ENCODE measurements around the gene EPSTI1. TPM values are rescaled to one million over a fixed set of nuclear protein-coding genes. Genes with fewer than 3 reads are reported as not detected.

The EPSTI1 gene
- total RNA-seq, 2 experiments from 2014 or later: 2.7 to 3.0 TPM

DNA sequence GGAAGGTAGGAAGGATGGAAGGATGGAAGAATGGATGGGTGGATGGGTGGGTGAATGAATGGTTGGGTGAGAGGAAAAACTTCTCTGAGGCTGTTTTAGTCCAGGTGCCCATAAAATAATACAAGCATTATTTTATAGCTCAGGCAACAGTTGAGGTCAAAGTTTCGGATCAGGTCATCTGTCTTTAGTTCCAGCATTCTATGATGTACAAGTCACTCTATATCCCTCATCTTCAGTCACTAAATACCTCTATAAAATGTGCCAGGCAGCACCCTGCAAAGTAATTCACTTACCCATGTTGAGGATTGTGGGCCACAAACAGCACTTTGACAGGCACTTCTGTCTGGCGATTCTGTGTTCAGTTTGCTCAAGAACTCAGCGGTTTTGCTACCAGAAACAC is 66.0 kb downstream of the EPSTI1 start:
- POLR2A ChIA-PET: interaction anchor here (0.6 kb wide), 2 partner anchors 67 to 1952 kb away, joined by 3 to 4 read pairs; no protein-coding TSS in a partner anchor
- CTCF ChIA-PET: no interaction called here

DNA sequence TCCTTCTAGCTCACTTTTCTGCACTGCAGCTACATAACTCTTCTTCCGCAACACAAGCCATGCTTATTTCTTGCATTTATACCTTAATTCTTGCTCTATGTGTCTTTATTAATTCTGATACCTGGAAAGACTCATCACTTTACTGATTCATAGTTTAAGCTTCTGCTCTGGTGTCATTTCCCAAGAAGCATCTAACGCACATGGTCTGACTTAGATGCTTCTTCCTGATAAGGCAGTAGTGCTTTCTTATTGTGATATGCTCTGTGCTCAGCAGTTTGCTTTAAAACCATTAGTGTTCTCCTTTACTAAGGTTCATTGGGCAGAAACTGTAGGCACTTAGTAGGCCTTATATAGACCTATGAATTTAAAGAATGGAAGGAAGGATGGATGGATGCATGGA is 66.4 kb downstream of the EPSTI1 start:
- ChIA-PET POLR2A (no interaction called here), CTCF (no interaction called here)

DNA sequence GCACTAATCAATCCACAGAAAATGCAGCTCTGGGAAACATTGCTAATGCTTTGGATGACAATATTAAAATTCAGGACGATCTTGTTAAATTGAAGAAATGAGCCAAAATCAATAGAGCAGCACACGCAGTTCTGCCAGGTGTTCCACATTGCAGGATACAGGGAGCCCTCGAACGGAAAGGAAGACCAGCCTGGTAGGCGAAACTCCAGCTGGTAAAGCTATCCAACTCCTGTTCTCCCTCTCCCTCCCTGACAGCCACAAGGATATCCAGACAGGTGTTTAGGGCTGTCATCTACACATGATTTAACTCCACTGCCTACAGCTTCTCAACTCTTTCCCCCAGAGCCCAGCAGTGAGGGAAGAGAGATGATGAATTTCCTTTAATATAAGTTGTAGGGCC is 67.7 kb downstream of the EPSTI1 start:
- CTCF ChIA-PET: interaction anchor here (1.3 kb wide), 1 partner anchor 45 kb away, joined by 3 read pairs; no protein-coding TSS in a partner anchor
- POLR2A ChIA-PET: no interaction called here

DNA sequence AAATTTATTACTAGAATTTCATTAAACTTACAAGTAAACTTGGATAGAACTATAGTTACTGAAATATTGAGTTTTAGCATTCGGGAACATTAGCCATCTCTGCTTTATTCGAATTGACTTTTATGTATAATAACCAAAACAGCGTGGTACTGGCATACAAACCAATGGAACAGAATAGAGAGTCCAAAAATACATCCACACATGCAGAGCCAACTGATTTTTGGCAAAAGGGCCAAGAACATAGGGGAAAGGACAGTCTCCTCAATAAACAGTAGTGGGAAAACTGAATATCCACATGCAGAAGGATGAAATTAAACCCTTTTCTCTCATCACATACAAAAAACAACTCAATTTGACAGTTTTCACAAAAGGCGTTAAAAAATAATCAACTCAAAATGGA is 84.3 kb downstream of the EPSTI1 start:
- CTCF ChIA-PET: no interaction called here

DNA sequence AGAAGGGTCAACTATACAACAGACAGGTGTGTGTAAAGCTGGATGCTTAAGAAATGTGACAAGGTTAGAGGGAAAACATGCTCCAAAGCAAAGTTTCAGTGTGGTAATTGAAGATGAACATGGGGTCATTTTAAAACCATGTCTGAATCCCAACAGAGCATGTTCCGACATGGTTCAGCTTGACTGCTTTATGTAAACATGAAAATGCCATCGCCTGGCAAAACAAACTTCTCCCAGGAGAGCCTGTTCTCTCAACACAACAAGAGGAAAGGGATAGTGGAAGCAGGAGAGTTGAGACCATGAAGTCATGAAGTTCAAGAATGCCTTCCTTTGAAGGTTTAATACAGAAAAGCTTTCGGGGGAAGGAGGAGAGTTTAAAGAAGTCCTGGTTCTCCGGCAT is 85.8 kb downstream of the EPSTI1 start:
- ChIA-PET POLR2A (no interaction called here), CTCF (no interaction called here)

More for the DNA sequence above, 84.3 kb downstream of the EPSTI1 start:
- POLR2A ChIA-PET: no interaction called here

DNA sequence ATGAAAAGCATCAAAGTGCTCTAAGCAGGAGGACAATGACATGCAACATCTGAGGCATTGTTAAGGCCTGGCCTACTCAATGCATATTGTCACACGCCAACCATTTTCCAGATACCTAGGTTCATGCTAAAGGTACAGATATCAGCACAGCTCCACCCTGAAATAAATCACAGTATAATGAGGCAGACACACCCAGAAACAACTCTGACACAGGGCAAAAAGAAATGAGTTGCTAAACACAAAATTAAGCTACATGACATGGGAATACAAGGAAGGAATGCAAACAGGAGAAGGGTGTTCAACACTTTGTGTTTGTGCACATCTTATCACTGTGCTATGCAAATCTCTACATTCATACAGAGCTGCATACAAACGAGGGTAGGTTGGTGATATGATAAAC is 86.5 kb downstream of the EPSTI1 start:
- POLR2A ChIA-PET: no interaction called here
- CTCF ChIA-PET: no interaction called here

DNA sequence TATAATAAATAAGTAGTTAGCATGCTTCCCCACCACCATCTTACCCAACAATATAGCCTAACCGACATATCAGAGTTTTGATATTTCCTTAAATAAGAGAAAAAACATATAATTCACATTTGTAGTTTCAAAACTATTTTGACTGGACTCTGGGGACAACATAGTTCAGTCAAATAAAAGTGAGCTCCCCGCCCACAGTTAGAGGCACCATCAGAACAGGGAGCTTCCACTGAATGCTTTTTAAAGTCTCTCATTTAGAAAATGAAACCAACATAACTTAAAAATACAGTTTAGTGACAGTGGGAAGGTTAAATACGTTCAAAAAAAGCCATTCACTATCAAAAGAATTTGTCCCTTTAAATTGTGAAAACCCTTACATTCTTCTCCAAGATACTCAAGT is 92.8 kb downstream of the EPSTI1 start:
- CTCF ChIA-PET: no interaction called here
- POLR2A ChIA-PET: no interaction called here

DNA sequence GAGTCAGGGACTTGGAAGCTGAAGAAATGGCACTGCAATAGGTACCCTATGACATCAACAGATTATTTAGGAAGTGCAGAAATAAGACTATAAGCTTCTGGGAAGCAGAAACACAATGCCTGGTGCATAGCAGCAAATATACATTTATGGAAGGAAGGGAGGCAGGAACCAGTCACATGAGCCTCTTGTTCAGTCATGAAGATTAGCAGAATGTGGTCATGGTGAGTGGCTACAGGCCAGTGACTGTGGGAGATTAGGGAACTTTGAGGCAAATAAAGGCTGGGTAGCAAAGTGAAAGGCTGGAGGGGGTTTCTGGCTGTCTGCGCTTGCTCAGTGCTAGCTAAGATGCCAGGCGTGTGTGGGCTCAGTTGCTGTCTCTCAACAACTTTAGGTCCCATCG is 96.3 kb downstream of the EPSTI1 start:
- ChIA-PET POLR2A (no interaction called here), CTCF (interaction anchor here (0.7 kb wide), 1 partner anchor 74 kb away, joined by 3 read pairs; no protein-coding TSS in a partner anchor)

DNA sequence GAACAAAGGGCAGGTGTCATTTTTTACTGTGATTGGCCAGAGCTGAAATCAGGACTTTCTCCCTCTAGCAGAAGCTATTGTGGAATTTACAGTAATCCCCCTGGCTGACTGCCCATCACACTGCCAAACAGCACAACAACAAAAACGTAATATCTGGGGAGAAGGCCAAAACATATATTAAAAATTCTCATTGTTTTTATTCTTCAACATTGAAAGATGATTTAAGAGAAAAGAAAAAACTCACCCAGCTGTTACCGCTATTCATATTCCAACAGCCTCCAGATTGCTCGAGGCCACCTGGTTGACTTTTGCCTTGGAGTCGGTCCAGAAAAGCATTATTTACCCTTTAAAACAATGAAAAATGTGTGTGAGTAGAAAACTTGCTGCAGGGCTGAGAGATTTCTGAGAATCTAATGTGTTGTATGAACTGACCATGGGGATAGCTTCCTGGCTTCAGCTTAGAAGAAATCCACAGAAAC is 97.2 kb downstream of the EPSTI1 start:
- ChIA-PET CTCF (interaction anchor here (0.7 kb wide), 1 partner anchor 1184 kb away, joined by 3 read pairs; no protein-coding TSS in a partner anchor), POLR2A (no interaction called here)

DNA sequence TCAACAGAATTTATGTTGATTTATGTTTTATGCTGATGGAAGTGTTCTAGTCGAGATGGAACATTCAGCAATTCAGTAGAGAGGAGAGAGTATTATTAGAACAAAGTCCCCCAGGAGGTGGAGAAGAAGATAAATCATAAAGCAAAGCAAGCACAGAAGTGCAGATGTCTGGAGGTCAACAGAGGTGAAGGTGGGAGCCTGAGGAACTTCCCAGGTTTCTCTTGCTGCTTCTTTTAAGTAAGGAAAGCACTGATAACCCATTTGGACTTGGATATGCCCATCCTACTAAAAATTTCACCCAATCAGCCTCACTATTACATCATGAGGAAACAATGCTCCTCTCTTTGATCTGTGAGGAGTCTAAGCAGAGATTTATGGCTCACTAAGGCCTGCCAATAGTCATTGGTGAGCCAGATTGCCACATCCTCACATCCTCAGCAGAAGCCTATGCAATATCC is 98.8 kb downstream of the EPSTI1 start:
- ChIA-PET POLR2A (no interaction called here), CTCF (no interaction called here)

DNA sequence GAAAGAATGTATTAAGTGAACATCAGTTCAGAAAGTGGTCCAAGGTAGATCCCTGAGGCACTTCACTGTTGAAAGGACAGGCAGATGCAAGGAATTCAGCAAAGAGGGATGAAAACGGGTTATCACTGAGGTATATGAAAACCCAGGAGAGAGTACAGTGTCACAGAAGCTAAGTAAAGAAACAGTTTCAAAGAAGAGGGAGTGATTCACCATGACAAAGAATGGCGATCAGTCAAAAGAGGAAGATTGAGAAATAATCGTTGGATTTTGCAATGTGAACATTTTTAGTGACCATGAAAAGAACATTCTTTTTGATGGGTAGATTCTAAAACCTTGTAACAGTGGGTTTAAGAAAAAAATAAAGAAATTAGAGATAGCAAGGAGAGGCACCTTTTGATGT is 99.3 kb downstream of the EPSTI1 start:
- ChIA-PET CTCF (no interaction called here), POLR2A (no interaction called here)

DNA sequence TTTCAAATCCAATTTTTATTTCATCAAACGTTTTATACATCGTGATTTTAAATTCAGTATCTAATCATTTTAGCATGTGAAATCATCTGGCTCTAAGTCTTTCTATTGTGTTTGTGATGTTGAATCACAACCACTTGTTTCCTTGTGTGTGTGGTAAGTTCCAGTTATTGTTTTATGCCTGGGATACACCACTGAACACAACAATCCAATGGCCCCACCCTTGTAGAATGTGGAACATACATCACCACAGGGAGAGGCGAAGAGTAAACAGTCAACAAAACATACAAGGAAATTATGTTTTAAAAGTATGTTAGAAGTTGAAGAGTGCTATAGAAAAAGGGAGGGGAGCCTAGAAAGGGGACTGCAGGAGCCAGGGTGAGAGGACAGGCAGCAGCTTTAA is 100.5 kb downstream of the EPSTI1 start:
- POLR2A ChIA-PET: no interaction called here
- CTCF ChIA-PET: no interaction called here

DNA sequence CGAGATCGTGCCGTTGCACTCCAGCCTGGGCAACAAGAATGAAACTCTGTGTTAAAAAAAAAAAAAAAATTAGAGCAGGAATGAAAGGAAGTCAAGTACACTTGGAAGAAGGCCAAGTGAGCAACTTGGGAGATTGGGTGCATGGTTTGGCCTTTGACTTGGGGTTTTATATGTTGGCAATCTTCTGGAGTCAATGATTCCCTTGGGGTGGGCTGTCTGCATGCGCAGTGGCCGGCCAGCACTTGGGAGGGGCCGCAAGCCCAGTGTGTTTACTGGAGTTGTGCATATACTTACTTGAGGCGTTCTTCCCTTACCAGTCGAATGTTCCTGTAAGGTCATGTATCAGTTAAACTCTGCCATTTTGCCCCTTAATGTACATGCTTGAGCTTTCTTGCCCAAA is 106.7 kb downstream of the EPSTI1 start:
- ChIA-PET POLR2A (interaction anchor here (0.7 kb wide), 1 partner anchor 23 kb away, joined by 3 read pairs; no protein-coding TSS in a partner anchor), CTCF (no interaction called here)

DNA sequence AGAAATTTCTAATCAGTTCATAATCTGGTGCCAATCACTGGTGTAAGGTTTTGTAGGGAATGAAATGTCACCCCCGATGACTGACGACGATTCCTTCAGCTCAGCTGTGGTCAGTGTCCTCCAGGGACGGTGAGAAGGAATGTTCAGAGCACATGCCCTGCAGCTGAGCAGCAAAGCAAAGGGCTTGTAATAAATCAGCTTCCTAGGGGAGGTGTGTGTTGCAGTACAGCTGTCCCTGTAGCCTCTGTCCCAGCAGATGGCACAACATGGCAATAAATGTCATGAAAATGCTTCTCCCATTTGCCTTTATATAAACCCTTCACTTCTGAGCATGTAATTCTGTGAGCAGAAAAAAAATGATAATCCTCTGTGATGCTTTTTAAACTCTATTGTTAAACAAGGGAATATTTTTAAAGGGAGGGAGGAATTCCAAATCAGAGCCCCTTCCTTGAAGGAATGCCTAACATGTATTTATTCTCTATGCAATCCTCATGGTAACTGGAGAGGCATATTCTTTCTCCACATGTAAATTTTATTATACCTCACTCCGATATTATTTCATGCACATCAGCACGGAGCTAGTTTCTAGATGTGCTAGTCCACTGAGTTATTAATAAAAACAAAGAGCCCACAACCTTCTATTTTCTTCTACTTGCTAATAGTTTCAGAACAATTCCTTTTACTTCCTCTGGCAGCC is 108.1 kb downstream of the EPSTI1 start:
- CTCF ChIA-PET: no interaction called here
- POLR2A ChIA-PET: no interaction called here

DNA sequence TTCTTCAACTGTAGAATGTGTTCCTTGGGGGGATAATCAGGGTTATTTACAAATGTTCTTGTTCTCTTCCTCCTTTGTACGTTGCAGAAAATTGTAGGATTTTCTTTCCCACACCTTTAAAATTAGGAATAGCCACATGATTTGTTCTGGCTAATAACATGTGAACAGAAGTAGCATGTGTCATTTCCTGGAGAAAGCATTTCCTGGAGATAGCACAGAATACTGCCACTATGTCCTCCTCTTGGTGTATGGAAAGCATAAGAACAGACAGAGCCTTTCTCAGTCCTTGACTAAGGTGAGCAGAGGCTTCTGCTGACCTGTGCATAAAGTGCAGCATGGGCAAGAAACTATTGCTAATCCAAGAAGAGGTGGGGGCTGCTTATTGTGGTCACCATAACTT is 108.9 kb downstream of the EPSTI1 start:
- ChIA-PET POLR2A (interaction anchor here (0.6 kb wide), 1 partner anchor 54 kb away, joined by 3 read pairs; no protein-coding TSS in a partner anchor), CTCF (no interaction called here)

DNA sequence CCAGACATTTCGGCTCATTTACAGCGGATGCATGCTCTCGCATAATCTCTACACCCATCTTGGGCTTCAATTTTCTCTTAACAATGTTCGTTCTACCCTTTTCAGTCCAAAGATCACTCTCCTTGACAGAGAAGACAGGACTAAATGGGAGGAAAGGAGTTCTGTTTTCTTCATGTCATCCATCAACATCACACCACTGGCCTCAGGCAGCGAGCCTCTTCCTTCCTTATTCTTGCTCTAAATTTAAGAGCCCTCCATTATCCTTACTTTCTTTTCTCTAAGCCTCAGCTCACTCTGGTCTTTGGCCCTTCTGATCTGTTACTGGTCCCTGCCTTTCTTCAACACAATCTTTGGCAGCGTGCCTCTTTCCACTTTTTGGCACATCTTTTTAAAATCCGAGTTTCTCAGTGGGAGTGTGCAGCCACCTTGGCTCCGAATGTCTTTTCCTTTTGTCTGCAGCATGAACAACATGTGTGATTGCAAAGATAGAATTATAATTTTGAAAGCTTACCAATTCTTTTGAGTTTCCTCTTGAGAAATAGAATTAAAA is 111.9 kb downstream of the EPSTI1 start:
- ChIA-PET POLR2A (no interaction called here), CTCF (no interaction called here)

DNA sequence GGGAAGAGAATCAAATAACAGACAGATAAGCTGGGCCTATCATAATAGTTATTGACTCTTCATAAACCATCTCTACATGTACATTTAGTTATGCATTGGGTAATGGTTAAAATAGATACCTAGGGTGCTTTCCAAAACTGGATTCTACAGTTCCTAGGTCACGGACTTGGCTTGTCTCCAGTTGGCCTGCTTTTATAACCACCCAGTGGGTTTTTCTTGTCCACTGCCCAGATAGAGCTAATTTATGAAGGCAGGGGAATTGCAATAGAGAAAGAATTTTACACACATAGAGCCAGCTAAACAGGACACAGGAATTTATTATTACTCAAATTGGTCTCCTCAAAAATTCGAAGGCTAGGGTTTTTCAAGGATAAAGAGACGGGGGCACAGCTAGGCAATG is 113.3 kb downstream of the EPSTI1 start:
- ChIA-PET CTCF (no interaction called here), POLR2A (no interaction called here)

DNA sequence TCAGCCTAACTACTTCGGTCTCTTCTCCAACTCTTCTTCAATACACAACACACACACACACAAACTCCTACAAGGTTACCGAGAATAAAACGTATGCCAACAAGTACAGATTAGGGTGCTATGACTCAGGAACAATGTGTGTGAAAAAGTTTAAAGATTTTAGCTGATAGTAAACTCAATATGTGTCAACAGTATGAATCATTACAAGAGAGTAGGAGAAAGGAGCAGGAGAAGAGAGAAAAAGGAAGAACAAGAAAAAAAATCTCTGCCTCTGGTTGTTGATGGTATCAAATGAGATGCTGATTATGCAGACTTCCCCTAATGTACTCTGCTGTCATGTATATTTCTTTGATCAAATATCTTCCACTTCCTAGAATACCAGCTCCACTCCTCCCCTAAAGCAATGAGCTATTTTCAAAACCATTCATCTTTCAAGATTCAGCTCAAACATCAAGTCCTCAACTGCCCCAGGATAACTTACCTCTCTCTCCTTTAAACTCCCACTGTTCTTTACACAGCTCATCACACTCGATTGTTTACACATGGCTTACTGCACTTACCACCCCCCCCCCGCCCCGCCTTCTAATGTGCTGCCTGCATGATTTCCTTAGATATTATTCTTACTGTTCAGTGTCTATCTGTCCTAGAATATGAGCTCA is 115.0 kb downstream of the EPSTI1 start:
- POLR2A ChIA-PET: no interaction called here
- CTCF ChIA-PET: no interaction called here

DNA sequence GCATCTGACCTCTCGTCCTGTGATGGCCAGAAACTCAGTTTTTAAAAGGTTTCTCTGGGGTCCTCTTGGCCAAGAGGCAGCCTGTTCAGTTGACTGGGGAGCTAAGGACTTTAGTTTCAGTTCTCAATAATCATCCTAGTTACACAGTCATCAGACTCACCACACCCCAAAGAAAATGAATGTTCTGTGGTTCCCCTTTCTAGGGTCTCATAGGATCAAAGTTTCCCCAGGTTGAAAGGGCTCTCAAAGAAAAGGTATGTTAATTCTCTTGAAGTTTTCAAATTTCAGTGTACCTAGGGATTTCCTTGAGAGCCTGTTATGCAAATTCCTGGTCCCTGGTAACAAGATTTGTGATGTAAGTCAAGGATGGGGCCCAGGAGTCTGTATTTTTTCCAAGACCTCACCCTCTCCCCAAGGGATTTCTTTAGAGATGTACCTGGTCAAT is 115.7 kb downstream of the EPSTI1 start:
- ChIA-PET CTCF (no interaction called here), POLR2A (no interaction called here)

DNA sequence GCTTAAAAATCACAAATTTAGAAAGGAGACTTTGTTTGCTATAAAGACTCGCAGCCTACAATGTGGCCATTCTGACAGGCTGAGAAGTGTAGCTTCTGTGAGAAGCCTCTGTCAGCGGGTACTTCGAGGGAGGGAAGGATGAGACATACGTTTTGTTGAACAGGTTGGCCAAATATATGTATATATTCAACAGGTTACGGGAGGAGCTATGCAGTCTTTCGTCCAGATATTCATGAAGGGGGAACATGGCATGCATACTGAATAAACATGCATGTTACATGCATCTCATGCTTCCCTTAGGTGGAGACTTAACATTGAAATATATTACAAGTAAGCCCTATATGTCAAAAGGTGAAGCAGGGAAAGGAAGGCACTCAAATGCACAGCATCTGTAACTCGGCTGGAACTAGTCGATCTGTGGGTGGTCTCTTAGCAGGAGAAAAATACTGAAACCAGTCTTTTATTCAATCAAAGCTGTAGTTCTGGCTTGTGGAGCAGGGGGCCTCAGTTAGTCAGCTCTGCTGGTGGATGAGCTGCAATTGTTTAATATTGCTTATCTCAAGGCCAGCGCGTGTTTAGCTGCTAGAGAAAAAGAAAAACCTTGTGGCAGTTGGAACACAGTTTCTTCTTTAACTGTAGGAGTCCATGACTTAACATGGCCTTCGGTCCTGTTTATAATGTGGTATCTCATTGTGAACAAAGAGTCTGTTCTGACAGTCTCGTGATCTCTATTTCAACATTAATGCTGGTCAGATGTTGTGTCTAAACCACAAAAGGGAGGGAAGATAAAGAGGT is 116.4 kb downstream of the EPSTI1 start:
- POLR2A ChIA-PET: no interaction called here
- CTCF ChIA-PET: no interaction called here
